ENCODE results near the gene SPOP.

GRCh38 chr17:49571283-49571682, 106.6 kb downstream of the SPOP start:
- TF ChIP-seq POLR2A (IDR thresholded peaks at IDR 0.05) (no peak), CTCF (IDR thresholded peaks at IDR 0.05) (no peak)
